ENCODE measurements around the gene PHF12. TPM values are rescaled to one million over a fixed set of nuclear protein-coding genes. Genes with fewer than 3 reads are reported as not detected.

PHF12 gene
- total and polyA plus RNA-seq, 10 of the 15 experiments (the other 5 are each of a cell fraction or from before 2014, with no cell fraction given), result 1.3 to 43.9 (median 19.2) TPM

- TF ChIP-seq FOS (IDR thresholded peaks at IDR 0.05; ENCODE audit: borderline replicate concordance, extremely low read depth, insufficient read length), result no peak
- TF ChIP-seq ZNF274 (IDR thresholded peaks at IDR 0.05; ENCODE audit: insufficient read depth, insufficient read length), result no peak
- no peak for TF ChIP-seq HCFC1 (IDR thresholded peaks at IDR 0.05; ENCODE audit: low read length)
Observed at GRCh38 chr17:28986714-28987655, 35.7 kb upstream of the PHF12 start (continued).

- Histone ChIP-seq H3K4me1 (ENCODE audit: control insufficient read depth, insufficient read depth, low read length) (peaks cover 14% of the 10 kb centered on the region), H3K27ac (ENCODE audit: control insufficient read depth, insufficient read depth) (no peak overlapping the region), H3K79me2 (ENCODE audit: control insufficient read depth, insufficient read depth, low read length) (no peaks in the 10 kb centered on the region), H3K9ac (ENCODE audit: control insufficient read depth, insufficient read depth, low read length) (no peak overlapping the region), H3K4me3 (no peak overlapping the region), H3K27me3 (replicated peaks in 1 of 2; ENCODE audit: control insufficient read depth in 2 of 2, insufficient read depth in 2 of 2, low read length in 1 of 2) (no peaks in the 10 kb centered on the region), H3K9me3 (replicated peaks; ENCODE audit: control insufficient read depth, insufficient read depth, low read length) (no peaks in the 10 kb centered on the region; the same call in 2 of the 3 replicates), H2AFZ (ENCODE audit: control insufficient read depth, low read depth, low read length) (no peak overlapping the region), H3K4me2 (ENCODE audit: control insufficient read depth, insufficient read depth) (no peak overlapping the region), H3K36me3 (ENCODE audit: control insufficient read depth in 2 of 2, insufficient read depth in 2 of 2, low read length in 1 of 2) (no peaks in the 10 kb centered on the region), H4K20me1 (ENCODE audit: control insufficient read depth, insufficient read depth) (no peaks in the 10 kb centered on the region)
- intact Hi-C loops (cut with micrococcal nuclease; ENCODE audit: unreplicated experiment), result no loop called here
- ChIA-PET SMC1A (ENCODE audit: uncharacterized antibody, unreplicated experiment) (no interaction called here), CTCF (no interaction called here), POLR2A (no interaction called here), RAD21 (ENCODE audit: unreplicated experiment) (no interaction called here)
- in situ Hi-C loops (cut with MboI), result no loop called here
- FAIRE-seq, result no peak
- no TSS peak for BruUV-seq (replicated peaks)
- DNase-seq (ENCODE audit: low read depth, low spot score), result no peak
- TF ChIP-seq JUNB (IDR thresholded peaks at IDR 0.05) (no peak), MYC (IDR thresholded peaks at IDR 0.05; ENCODE audit: insufficient read depth, insufficient read length, insufficient replicate concordance, low read length, severe bottlenecking) (no peak), SREBF1 (IDR thresholded peaks at IDR 0.05; ENCODE audit: low read length) (no peak), HDGF (IDR thresholded peaks at IDR 0.05) (no peak), ZSCAN29 (IDR thresholded peaks at IDR 0.05) (no peak), E4F1 (IDR thresholded peaks at IDR 0.05; ENCODE audit: borderline replicate concordance, partially characterized antibody) (no peak), IKZF1 (conservative IDR thresholded peaks at IDR 0.05) (no peak), TBL1XR1 (IDR thresholded peaks at IDR 0.05; ENCODE audit: low read depth, low read length) (no peak)
- 65% methylated on average over 27 of the region's 36 CpGs for WGBS (ENCODE audit: insufficient coverage, insufficient replicate concordance, low lambda C conversion rate, missing lambda C conversion rate)
- no peak for ATAC-seq
Observed at GRCh38 chr17:28985950-28986713, 34.8 kb upstream of the PHF12 start.

Data from GM12878 (cell line).